SU-DHL-6 (cell line): ENCODE results near the gene RILP.
"Not testable (repeated sequence)": the region's sequence is repeated elsewhere in the genome, so short reads cannot be mapped to it uniquely, and the experiment has no call there.

Experiments
- CTCF ChIP-seq: fragments of 200-600 bp; sonication (generic); IDR thresholded peaks from one replicate; pipeline ENCODE4 v1.5.1; 2017; ENCODE audit warnings: antibody characterized with exemption, mild to moderate bottlenecking, low read length, moderate library complexity; ENCODE audit not compliant: insufficient read depth, poor library complexity, severe bottlenecking
- EZH2phosphoT487 ChIP-seq: fragments of 200-600 bp; sonication (generic), shearing (Covaris generic); conservative IDR thresholded peaks from 2 replicates; pipeline ENCODE4 v1.6.1; 2018; ENCODE audit warnings: mild to moderate bottlenecking, antibody characterized with exemption, low read length, moderate library complexity, mixed read lengths

- not testable (repeated sequence) for TF ChIP-seq CTCF, EZH2phosphoT487
These were observed 14.3 kb upstream of the RILP start for GRCh38 chr17:1663934-1664333.
